DND-41 (cell line): ENCODE results near the gene TEAD1.

Source experiments
- ATAC-seq: fragments of 200-7000 bp; cut with Tn5 transposase; 3 replicates; pipeline ENCODE4 v1.9.1; 2021; ENCODE audit warnings: low read depth; ENCODE audit not compliant: insufficient read depth
- DNase-seq: peaks from one replicate; pipeline ENCODE4 v3.0.0-alpha.2; 2020
- H2AFZ ChIP-seq: 2 replicates; pipeline ENCODE4 v1.6.0; 2012; ENCODE audit warnings: low read depth, low read length
- H3K27ac ChIP-seq: 2 replicates; pipeline ENCODE4 v1.5.1; 2012; ENCODE audit warnings: low read length, inconsistent platforms
- H3K27me3 ChIP-seq: fragments of 200-600 bp; sonication (generic); 2 replicates; pipeline ENCODE4 v1.6.0; 2012; ENCODE audit warnings: low read length, mild to moderate bottlenecking, inconsistent platforms; ENCODE audit not compliant: insufficient read depth, poor library complexity
- H3K36me3 ChIP-seq: 2 replicates; pipeline ENCODE4 v1.5.1; 2012; ENCODE audit warnings: low read length, inconsistent platforms; ENCODE audit not compliant: insufficient read depth
- H3K4me1 ChIP-seq: 2 replicates; pipeline ENCODE4 v1.5.1; 2012; ENCODE audit warnings: mild to moderate bottlenecking, low read length; ENCODE audit not compliant: insufficient read depth
- H3K4me2 ChIP-seq: 2 replicates; pipeline ENCODE4 v1.6.0; 2012; ENCODE audit warnings: mild to moderate bottlenecking, moderate library complexity, low read length, inconsistent platforms; ENCODE audit not compliant: insufficient read depth
- H3K4me3 ChIP-seq, 2 experiments: fragments of 200-600 bp in 1 of 2; shearing (Covaris generic) in 1 of 2; 2 replicates each; pipeline ENCODE4 v1.5.1; 2012 to 2016; ENCODE audit warnings: inconsistent platforms in 2 of 2, low read length in 2 of 2, mild to moderate bottlenecking in 2 of 2, low read depth in 1 of 2, moderate library complexity in 1 of 2
- H3K79me2 ChIP-seq: 2 replicates; pipeline ENCODE4 v1.6.0; 2012; ENCODE audit warnings: low read length, inconsistent platforms; ENCODE audit not compliant: insufficient read depth
- H3K9ac ChIP-seq: 2 replicates; pipeline ENCODE4 v1.6.0; 2012; ENCODE audit warnings: low read depth, mild to moderate bottlenecking, inconsistent platforms, low read length, moderate library complexity
- H3K9me3 ChIP-seq: 2 replicates; pipeline ENCODE4 v1.5.1; 2012; ENCODE audit warnings: low read length, moderate library complexity, mild to moderate bottlenecking, inconsistent platforms; ENCODE audit not compliant: insufficient read depth, severe bottlenecking
- H4K20me1 ChIP-seq: 2 replicates; pipeline ENCODE4 v1.6.0; 2012; ENCODE audit warnings: low read length; ENCODE audit not compliant: insufficient read depth
- CTCF ChIP-seq: IDR thresholded peaks from 2 replicates; pipeline ENCODE4 v1.5.1; 2012; ENCODE audit warnings: borderline replicate concordance, low read length, moderate library complexity, mild to moderate bottlenecking; ENCODE audit not compliant: poor library complexity, severe bottlenecking; ENCODE audit errors: extremely low read depth
- EZH2 ChIP-seq: IDR thresholded peaks from 3 replicates; pipeline ENCODE4 v1.6.1; 2012; ENCODE audit warnings: borderline replicate concordance, low read depth, mild to moderate bottlenecking, moderate library complexity, low read length, inconsistent platforms; ENCODE audit not compliant: severe bottlenecking

Gene TEAD1

GRCh38 chr11:12938590-12939247 is 264.5 kb downstream of the TEAD1 start:
- no peak for ATAC-seq
- no peaks in the 10 kb centered on the region for H3K79me2 ChIP-seq
- H3K4me1 ChIP-seq: no peaks in the 10 kb centered on the region
- H3K9me3 ChIP-seq: no peaks in the 10 kb centered on the region
- H3K9ac ChIP-seq: no peak overlapping the region
- H2AFZ ChIP-seq: no peak overlapping the region
- no peaks in the 10 kb centered on the region for H4K20me1 ChIP-seq
- no peaks in the 10 kb centered on the region for H3K36me3 ChIP-seq
- H3K27ac ChIP-seq: no peak overlapping the region
- TF ChIP-seq CTCF (no peak), EZH2 (no peak)
- H3K27me3 ChIP-seq: peaks cover 8% of the 10 kb centered on the region
- no peak overlapping the region for H3K4me2 ChIP-seq
- DNase-seq: no peak
- H3K4me3 ChIP-seq: no peak overlapping the region

GRCh38 chr11:12941671-12942070 is 267.4 kb downstream of the TEAD1 start:
- ATAC-seq: no peak
- no peaks in the 10 kb centered on the region for H3K36me3 ChIP-seq

GRCh38 chr11:12942157-12942556 is 267.9 kb downstream of the TEAD1 start:
- DNase-seq (no peak), ATAC-seq (no peak)
- Histone ChIP-seq H3K79me2 (no peaks in the 10 kb centered on the region), H3K27me3 (peaks cover 6% of the 10 kb centered on the region), H4K20me1 (no peaks in the 10 kb centered on the region), H3K9ac (no peak overlapping the region), H3K36me3 (no peaks in the 10 kb centered on the region), H3K4me2 (no peak overlapping the region), H3K27ac (no peak overlapping the region), H3K9me3 (no peaks in the 10 kb centered on the region), H2AFZ (no peak overlapping the region), H3K4me1 (no peaks in the 10 kb centered on the region), H3K4me3 (no peak overlapping the region)
- TF ChIP-seq EZH2 (no peak), CTCF (peak; percentile 6)

More at GRCh38 chr11:12941671-12942070, 267.4 kb downstream of the TEAD1 start:
- Histone ChIP-seq H3K9ac (no peak overlapping the region), H3K27ac (no peak overlapping the region), H2AFZ (no peak overlapping the region), H3K27me3 (peaks cover 8% of the 10 kb centered on the region), H4K20me1 (no peaks in the 10 kb centered on the region), H3K9me3 (no peaks in the 10 kb centered on the region), H3K4me3 (no peak overlapping the region), H3K4me2 (no peak overlapping the region), H3K79me2 (no peaks in the 10 kb centered on the region), H3K4me1 (no peaks in the 10 kb centered on the region)
- DNase-seq: no peak
- no peak for TF ChIP-seq EZH2
- no peak for TF ChIP-seq CTCF
